Stimulated activated naive CD4-positive, alpha-beta T cell treated with Interleukin-2 at 50 U/mL for 16 hours (primary cell): Measurements from ENCODE around the gene DGKB.

Source experiments
- DNase-seq: peaks from one replicate; lab custom pipeline; 2025; lab: John Stamatoyannopoulos, UW

DGKB gene

GRCh38 chr7:14115701-14116100 lies 786.9 kb downstream of the DGKB start:
- DNase-seq = no peak

DNA sequence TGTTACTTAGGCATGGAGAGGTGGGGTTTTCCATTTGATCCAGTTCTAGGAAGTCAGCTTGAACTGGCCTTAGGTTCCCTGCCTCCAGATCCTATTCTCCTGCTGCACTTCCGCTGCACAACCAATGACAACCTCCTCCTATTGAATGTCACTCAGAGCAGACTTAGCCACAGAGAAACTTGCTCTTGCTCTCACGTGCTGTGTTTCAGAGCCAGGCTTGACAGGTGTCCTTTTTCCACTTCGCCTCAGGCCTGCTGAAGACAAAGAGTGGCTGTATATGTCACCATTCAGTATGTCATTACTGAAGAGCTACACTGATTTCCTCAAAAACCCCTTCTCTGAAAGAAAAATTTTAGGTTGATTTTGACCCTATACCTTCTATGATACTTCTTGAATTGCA lies 797.7 kb downstream of the DGKB start:
- DNase-seq = no peak

DNA sequence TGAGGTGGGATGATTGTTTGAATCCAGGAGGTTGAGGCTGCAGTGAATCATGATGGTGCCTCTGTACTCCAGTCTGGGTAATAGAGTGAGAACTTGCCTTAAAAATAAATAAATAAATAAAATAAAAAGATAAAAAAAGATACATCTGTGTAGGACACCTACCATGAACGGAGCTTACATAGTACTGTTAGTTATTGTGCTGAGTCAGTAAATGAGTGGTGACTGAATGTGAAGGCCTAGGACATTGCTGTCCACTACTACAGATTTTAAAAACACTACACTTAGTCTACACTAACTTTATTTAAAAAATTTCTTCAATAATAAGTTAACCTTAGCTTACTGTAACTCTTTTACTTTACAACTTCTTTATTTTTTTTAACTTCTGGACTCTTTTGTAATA lies 806.4 kb downstream of the DGKB start:
- DNase-seq = no peak

- no peak for DNase-seq
Measured at GRCh38 chr7:14095233-14095950, 807.2 kb downstream of the DGKB start.
